GM10248 (cell line): Measurements from ENCODE around the gene TRAF3.

Experiments
- CTCF ChIA-PET: fragments of 300-600 bp; sonication (Branson Sonifier 250); formaldehyde crosslinking; extraction: SDS; loops from one replicate; lab custom pipeline; 2021; ENCODE audit warnings: antibody characterized with exemption; lab: Yijun Ruan, JAX
- POLR2A ChIA-PET: fragments of 350-650 bp; sonication (Branson Sonifier 250); formaldehyde crosslinking; extraction: SDS; loops from one replicate; lab custom pipeline; 2020; ENCODE audit warnings: antibody characterized with exemption; lab: Yijun Ruan, JAX
- DNase-seq: peaks from one replicate; pipeline ENCODE4 v3.0.0; 2012; ENCODE audit errors: extremely low spot score
- TF ChIP-seq, protein P1 (sequence below): IDR thresholded peaks from 2 replicates; pipeline ENCODE4 v1.5.1; 2012; ENCODE audit warnings: mild to moderate bottlenecking, low read depth; ENCODE audit errors: extremely low read depth, missing control alignments, control extremely low read depth

TRAF3 gene

DNA sequence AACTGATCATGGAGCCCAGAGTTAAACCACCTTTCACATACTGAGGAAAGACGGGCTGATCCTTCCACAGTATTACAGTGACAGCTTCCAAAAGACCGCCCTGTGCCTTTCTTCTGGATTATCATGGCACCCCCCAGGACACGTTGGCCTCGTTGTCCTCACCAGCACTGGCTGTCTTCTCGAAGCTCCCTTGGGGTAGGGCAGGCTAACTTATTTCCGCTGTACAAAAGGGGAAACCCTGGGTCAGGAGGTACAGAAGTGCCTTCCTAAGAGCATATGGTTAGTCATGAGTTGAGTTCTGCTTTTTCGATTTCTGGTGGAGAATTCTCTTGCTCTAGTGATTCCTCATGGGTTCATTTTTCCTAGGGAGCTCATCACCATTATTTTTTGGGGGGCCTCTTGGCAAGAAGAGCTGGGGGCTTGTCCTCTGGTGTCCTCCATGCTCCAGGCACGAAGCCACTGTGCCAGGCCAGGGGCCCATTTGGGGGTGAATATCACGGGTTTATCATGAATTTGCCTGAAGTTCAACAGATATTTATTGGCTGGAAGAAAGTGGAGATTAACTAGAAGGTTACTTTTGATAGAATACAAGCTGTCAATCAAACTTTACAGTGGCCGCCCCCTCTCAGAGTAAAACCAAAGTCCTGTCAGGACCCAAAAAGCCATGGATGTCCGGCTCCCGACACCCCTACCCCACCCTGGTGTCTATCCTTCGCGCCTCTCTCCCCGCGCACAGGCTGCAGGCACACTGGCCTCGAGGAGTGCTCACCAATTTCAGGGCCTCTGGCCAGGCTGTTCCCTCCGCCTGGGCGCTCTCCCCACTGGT lies 8.8 kb upstream of the TRAF3 start:
- TF ChIP-seq, protein P1, sequence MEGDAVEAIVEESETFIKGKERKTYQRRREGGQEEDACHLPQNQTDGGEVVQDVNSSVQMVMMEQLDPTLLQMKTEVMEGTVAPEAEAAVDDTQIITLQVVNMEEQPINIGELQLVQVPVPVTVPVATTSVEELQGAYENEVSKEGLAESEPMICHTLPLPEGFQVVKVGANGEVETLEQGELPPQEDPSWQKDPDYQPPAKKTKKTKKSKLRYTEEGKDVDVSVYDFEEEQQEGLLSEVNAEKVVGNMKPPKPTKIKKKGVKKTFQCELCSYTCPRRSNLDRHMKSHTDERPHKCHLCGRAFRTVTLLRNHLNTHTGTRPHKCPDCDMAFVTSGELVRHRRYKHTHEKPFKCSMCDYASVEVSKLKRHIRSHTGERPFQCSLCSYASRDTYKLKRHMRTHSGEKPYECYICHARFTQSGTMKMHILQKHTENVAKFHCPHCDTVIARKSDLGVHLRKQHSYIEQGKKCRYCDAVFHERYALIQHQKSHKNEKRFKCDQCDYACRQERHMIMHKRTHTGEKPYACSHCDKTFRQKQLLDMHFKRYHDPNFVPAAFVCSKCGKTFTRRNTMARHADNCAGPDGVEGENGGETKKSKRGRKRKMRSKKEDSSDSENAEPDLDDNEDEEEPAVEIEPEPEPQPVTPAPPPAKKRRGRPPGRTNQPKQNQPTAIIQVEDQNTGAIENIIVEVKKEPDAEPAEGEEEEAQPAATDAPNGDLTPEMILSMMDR: no peak
- ChIA-PET CTCF (interaction anchor here (1.6 kb wide), 2 partner anchors 9 to 73 kb away, joined by 3 to 8 read pairs; no protein-coding TSS in a partner anchor), POLR2A (no interaction called here)
- DNase-seq: peak; percentile 78

DNA sequence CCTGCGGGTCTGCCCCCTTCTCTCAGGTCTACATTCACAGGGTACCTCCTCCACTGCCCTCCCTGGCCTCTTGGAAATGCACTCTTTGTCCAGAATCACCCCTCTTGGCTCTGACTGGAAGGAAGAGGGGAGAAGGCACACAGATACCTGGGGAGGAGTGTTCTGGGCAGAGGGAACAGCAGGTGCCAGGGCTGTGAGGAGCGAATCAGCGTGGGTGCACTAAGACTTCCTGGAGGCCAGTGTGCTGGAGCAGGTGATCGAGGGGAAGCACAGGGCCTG lies 8.3 kb upstream of the TRAF3 start:
- DNase-seq: no peak
- POLR2A ChIA-PET: no interaction called here
- TF ChIP-seq, protein P1: no peak
- CTCF ChIA-PET: interaction anchor here (1.6 kb wide), 2 partner anchors 9 to 74 kb away, joined by 3 to 8 read pairs; no protein-coding TSS in a partner anchor

DNA sequence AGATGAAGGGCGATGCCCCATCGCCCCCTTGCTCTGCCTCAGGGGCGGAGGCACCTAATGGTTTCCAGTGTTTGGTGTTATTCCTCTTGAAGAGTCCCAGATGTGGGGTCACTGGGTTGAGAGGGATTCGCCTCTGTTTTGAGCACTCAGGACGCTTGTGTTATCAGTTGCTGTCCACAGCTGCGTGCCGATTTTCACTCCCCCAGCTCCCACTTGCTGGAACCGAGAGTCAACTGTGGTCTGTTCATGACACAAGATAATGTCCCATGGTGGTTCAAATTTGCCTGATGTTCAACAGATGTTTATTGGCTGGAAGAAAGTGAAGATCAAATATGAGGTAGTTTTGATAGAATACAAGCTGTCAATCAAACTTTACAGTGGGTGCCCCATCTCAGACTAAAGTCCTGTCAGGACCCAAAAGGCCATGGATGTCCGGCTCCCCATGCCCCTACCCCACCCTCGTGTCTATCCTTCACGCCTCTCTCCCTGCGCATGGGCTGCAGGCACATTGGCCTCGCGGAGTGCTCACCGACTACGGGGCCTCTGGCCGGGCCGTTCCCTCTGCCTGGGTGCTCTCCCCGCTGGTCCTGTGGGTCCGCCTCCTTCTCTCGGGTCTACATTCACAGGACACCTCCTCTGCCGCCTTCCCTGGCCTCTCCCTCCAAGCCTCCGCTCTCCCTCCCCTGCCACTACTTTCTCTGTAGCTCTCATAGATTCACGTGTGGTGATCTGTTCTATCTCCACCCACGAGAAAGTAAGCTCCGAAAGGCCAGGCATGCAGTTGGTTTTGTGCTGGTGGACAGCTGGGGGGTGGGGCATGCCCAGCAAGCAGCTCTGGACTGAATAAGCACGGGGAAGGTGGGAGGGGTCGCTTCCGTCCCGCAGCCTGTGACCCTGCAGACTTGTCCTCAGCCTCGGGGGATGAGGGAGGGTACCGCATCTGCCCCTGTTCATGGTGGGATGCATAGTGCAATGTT lies 6.8 kb upstream of the TRAF3 start:
- CTCF ChIA-PET: no interaction called here
- POLR2A ChIA-PET: no interaction called here
- TF ChIP-seq, protein P1: no peak
- no peak for DNase-seq

DNA sequence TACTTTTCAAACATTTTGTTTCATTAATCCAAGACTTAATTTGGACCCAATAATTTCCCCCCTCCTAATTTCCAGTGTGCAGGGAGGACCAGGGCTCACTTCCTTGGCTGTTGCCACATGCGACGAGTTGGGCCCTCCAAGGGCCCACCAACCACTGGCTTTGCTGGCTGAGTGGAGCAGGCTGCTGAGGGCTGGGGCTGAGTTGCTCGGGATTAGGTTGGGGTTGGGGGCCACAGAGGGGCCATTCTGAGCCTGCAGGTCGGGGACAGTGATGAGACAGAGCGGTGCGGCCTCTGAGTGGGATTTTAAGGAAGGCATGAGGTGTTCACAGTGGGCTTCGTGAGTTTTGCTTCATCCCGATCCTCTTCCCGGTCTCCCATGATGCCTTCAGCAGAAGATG lies 6.1 kb upstream of the TRAF3 start:
- TF ChIP-seq, protein P1: no peak
- DNase-seq: no peak
- POLR2A ChIA-PET: no interaction called here
- CTCF ChIA-PET: interaction anchor here (4.1 kb wide), 1 partner anchor 76 kb away, joined by 51 read pairs; no protein-coding TSS in a partner anchor

DNA sequence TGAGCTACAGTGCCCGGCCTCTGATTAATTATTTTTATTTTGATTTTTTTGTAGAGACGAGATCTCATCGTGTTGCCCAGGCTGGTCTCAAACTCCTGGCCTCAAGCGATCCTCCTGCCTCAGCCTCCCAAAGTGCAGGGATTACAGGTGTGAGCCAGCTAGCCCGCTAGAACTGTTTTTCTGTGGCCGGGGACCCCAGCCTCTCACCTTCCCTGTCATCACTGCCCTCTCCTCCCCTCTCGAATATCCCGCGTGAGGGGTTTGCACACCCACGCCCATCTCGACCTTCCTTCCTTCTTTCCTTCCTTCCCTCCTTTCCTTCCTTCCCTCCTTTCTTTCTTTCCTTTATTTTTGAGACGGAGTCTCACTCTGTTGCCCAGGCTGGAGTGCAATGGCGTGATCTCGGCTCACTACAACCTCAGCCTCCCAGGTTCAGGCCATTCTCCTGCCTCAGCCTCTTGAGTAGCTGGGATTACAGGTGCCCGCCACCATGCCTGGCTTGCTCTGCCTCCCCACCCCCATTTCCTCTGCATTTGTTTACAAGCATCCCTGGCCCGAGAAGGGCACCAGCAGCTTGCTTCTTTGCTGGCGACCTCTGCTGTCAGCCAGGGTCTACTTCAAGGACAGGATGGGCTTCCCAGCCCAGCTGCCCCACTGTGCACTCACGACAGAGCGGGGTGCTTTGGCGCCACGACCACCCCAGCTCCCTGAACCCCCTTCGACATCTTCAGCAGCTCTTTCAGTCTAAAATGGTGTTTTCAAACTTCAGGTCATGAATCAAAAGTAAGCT lies 4.3 kb upstream of the TRAF3 start:
- POLR2A ChIA-PET: no interaction called here
- CTCF ChIA-PET: interaction anchor here (0.6 to 4.1 kb wide), 18 partner anchors 8 to 335 kb away, joined by 3 to 51 read pairs (median 4); no protein-coding TSS in a partner anchor
- DNase-seq: no peak
- TF ChIP-seq, protein P1: peak; percentile 60
